A673 (cell line): ENCODE results near the gene SELENOF.

Source experiments
- EZH2 ChIP-seq: fragments of 200-600 bp; sonication (generic); IDR thresholded peaks from 2 replicates; pipeline ENCODE4 v1.6.1; 2017; ENCODE audit warnings: borderline replicate concordance, low read depth, mild to moderate bottlenecking, mixed read lengths, antibody characterized with exemption, low read length; ENCODE audit not compliant: poor library complexity, severe bottlenecking
- TF ChIP-seq, protein P1 (sequence below): fragments of 300-800, 200-600 bp; sonication (generic); conservative IDR thresholded peaks from 2 replicates; pipeline ENCODE4 v1.5.1; 2017; ENCODE audit warnings: low read depth, mild to moderate bottlenecking, antibody characterized with exemption, low read length, moderate library complexity, mixed read lengths

DNA sequence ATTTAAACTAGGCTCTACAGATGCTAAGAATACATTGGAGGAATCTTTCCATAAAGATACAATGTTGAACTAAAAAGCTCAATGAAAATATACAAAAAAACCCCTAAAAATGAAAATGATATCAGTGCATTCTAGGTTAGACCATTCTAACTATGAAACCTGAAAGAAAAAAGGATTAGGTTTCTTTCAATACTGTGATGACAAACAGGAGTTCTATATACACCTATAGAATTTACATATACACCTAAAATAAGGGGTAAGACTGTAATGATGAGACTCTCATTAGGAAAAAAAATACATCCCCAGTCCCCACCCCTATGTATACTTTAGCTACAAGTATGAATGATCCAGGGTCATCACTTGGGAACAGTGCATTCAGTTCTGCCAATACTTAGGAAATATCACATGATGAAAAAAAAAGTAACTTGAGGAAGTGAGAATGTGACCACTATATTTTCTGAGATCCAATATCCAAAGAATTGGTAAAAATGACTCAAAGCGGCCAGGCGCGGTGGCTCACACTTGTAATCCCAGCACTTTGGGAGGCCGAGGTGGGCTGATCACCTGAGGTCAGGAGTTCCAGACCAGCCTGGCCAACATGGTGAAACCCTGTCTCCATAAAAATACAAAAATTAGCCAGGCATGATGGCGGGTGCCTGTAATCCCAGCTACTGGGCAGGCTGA, 26.3 kb downstream of the SELENOF start:
- TF ChIP-seq, protein P1, sequence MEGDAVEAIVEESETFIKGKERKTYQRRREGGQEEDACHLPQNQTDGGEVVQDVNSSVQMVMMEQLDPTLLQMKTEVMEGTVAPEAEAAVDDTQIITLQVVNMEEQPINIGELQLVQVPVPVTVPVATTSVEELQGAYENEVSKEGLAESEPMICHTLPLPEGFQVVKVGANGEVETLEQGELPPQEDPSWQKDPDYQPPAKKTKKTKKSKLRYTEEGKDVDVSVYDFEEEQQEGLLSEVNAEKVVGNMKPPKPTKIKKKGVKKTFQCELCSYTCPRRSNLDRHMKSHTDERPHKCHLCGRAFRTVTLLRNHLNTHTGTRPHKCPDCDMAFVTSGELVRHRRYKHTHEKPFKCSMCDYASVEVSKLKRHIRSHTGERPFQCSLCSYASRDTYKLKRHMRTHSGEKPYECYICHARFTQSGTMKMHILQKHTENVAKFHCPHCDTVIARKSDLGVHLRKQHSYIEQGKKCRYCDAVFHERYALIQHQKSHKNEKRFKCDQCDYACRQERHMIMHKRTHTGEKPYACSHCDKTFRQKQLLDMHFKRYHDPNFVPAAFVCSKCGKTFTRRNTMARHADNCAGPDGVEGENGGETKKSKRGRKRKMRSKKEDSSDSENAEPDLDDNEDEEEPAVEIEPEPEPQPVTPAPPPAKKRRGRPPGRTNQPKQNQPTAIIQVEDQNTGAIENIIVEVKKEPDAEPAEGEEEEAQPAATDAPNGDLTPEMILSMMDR, result no peak
- TF ChIP-seq EZH2, result no peak
